Measurements from ENCODE around the gene SH3TC1. TPM values are rescaled to one million over a fixed set of nuclear protein-coding genes. Genes with fewer than 3 reads are reported as not detected.

SH3TC1 gene
- total and polyA plus RNA-seq, 2 of the 13 experiments (the other 11 are each of a cell fraction or from before 2014, with no cell fraction given), result 14.9 to 21.8 TPM

- TF ChIP-seq CEBPZ (IDR thresholded peaks at IDR 0.05; ENCODE audit: low read length), result no peak
- no peak for TF ChIP-seq ZFP36L1 (CRISPR knock-in tag; IDR thresholded peaks at IDR 0.05)
- TF ChIP-seq PRDM10 (CRISPR knock-in tag; IDR thresholded peaks at IDR 0.05; ENCODE audit: low read depth), result no peak
- no peak for TF ChIP-seq KLF9 (CRISPR knock-in tag; IDR thresholded peaks at IDR 0.05; ENCODE audit: low read depth)
- TF ChIP-seq SP2 (CRISPR knock-in tag; IDR thresholded peaks at IDR 0.05), result no peak
- no peak for TF ChIP-seq HHEX (CRISPR knock-in tag; IDR thresholded peaks at IDR 0.05)
- no peak for TF ChIP-seq SMAD3 (CRISPR knock-in tag; IDR thresholded peaks at IDR 0.05)
- TF ChIP-seq EZH2 (conservative IDR thresholded peaks at IDR 0.05; ENCODE audit: low read depth, low read length), result no peak
- TF ChIP-seq ZNF17 (CRISPR knock-in tag; IDR thresholded peaks at IDR 0.05), result no peak
- TF ChIP-seq HIC2 (CRISPR knock-in tag; IDR thresholded peaks at IDR 0.05; ENCODE audit: low read depth), result 0 out of 2 replicates have a peak, but pooled peaks have one; percentile 1
- no peak for TF ChIP-seq MED8 (CRISPR knock-in tag; IDR thresholded peaks at IDR 0.05; ENCODE audit: insufficient replicate concordance)
- no peak for TF ChIP-seq ZNF547 (CRISPR knock-in tag; IDR thresholded peaks at IDR 0.05)
- TF ChIP-seq MTF2 (CRISPR knock-in tag; IDR thresholded peaks at IDR 0.05; ENCODE audit: borderline replicate concordance), result no peak
- TF ChIP-seq FOXJ3 (CRISPR knock-in tag; IDR thresholded peaks at IDR 0.05; ENCODE audit: borderline replicate concordance), result no peak
- TF ChIP-seq ZNF563 (CRISPR knock-in tag; IDR thresholded peaks at IDR 0.05), result no peak
- no peak for TF ChIP-seq BRF2 (CRISPR knock-in tag; IDR thresholded peaks at IDR 0.05)
- TF ChIP-seq NCOA5 (CRISPR knock-in tag; IDR thresholded peaks at IDR 0.05), result no peak
- TF ChIP-seq ZNF543 (CRISPR knock-in tag; IDR thresholded peaks at IDR 0.05), result 0 out of 2 replicates have a peak, but pooled peaks have one; percentile 47
Observed at GRCh38 chr4:8200302-8200975, 1.3 kb downstream of the SH3TC1 start (continued).

Measured in HepG2 (cell line).